LHCN-M2 (cell line): Measurements from ENCODE around the gene CTU2. TPM values are rescaled to one million over a fixed set of nuclear protein-coding genes. Genes with fewer than 3 reads are reported as not detected.

ENCODE experiments used
- DNase-seq: peaks from one replicate; pipeline ENCODE4 v3.0.0-alpha.2; 2012; ENCODE audit warnings: low read depth
- total RNA-seq: library from RNA; depleted of rRNA; stranded (reverse); fragments of >200 nt; gene quantifications from 2 replicates; pipeline ENCODE4 v1.2.3, GENCODE V29; 2014

CTU2 gene
- total RNA-seq, 1 experiment from 2014 or later = 18.7 TPM

GRCh38 chr16:88713568-88714419 lies 7.5 kb downstream of the CTU2 start:
- DNase-seq = no peak

GRCh38 chr16:88714420-88715302 lies 8.4 kb downstream of the CTU2 start:
- no peak for DNase-seq

- no peak for DNase-seq
Measured at GRCh38 chr16:88715312-88716190, 9.2 kb downstream of the CTU2 start.

- no peak for DNase-seq
Measured at GRCh38 chr16:88716201-88716600, 9.9 kb downstream of the CTU2 start.

- no peak for DNase-seq
Measured at GRCh38 chr16:88716601-88717001, 10.3 kb downstream of the CTU2 start.

GRCh38 chr16:88718178-88718577 lies 11.9 kb downstream of the CTU2 start:
- no peak for DNase-seq

- DNase-seq = no peak
Measured at GRCh38 chr16:88719267-88719932, 13.1 kb downstream of the CTU2 start.

- no peak for DNase-seq
Measured at GRCh38 chr16:88719933-88720296, 13.6 kb downstream of the CTU2 start.

GRCh38 chr16:88720396-88720970 lies 14.2 kb downstream of the CTU2 start:
- DNase-seq = no peak

- DNase-seq = no peak
Measured at GRCh38 chr16:88721236-88721635, 14.9 kb downstream of the CTU2 start.

GRCh38 chr16:88721815-88722755 lies 15.8 kb downstream of the CTU2 start:
- no peak for DNase-seq

- no peak for DNase-seq
Measured at GRCh38 chr16:88722784-88723506, 16.6 kb downstream of the CTU2 start.

GRCh38 chr16:88723507-88723887 lies 17.2 kb downstream of the CTU2 start:
- DNase-seq = no peak

- DNase-seq = no peak
Measured at GRCh38 chr16:88723911-88724310, 17.6 kb downstream of the CTU2 start.

- no peak for DNase-seq
Measured at GRCh38 chr16:88724855-88725555, 18.7 kb downstream of the CTU2 start.

- no peak for DNase-seq
Measured at GRCh38 chr16:88725609-88726407, 19.5 kb downstream of the CTU2 start.

- DNase-seq = no peak
Measured at GRCh38 chr16:88726408-88726749, 20.1 kb downstream of the CTU2 start.

GRCh38 chr16:88726981-88727380 lies 20.7 kb downstream of the CTU2 start:
- DNase-seq = no peak
